NCI-H2081 (cell line): Measurements from ENCODE around the gene CCDC27.

ENCODE experiments used
- DNase-seq, 2 experiments: peaks; one replicate each; lab custom pipeline; 2025; lab: John Stamatoyannopoulos, UW

The CCDC27 gene

GRCh38 chr1:3752400-3752945 lies at the start of gene CCDC27:
CCDC27 (plus strand) TSS chr1:3752450; CDS start chr1:3752482, 32 bp downstream.
- DNase-seq = no peak

GRCh38 chr1:3702528-3702927 lies 49.7 kb upstream of the CCDC27 start:
- DNase-seq = no peak

DNA sequence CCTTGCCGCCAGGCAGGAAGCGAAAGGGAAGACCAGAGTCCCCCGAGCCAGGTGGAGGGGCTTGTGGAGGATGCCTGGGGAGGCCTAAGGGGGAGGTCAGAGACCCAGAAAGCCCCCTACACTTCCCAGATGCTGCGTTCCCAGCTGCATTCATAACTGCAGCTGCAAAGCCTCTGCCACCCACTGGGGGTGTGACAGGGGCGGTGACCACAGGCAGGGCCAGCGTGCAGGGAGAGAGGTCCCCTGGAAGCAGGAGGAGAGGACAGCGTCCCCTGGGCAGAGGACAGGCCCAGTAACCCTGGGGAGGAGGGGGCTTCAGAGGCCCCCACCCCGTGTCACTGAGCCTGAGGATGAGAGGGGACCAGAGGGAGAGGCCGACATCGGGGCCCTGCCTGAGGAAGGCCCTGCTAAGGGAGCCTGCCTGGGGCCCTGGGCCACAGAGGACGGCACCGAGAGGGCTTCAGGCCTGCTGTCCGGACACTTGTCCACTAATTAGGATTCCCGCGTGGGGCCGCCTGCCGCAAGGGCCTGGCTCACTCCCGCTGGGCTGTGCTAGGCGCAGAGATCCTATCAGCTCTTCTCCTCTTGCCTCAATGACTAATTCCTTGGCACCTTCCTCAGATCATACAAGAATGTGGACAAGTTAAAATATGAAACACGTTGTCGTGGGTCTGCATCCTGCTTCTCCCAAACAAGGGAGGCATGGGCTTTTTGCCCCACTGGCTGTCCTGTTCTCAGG lies 49.1 kb upstream of the CCDC27 start:
- no peak for DNase-seq

GRCh38 chr1:3703786-3704371 lies 48.4 kb upstream of the CCDC27 start:
- peak in 1 of 2 experiments; percentile 46 for DNase-seq

- DNase-seq = no peak
Observed at GRCh38 chr1:3705341-3705950, 46.8 kb upstream of the CCDC27 start.

- DNase-seq = no peak
Observed at GRCh38 chr1:3706651-3707297, 45.5 kb upstream of the CCDC27 start.

- no peak for DNase-seq
Observed at GRCh38 chr1:3707298-3707938, 44.8 kb upstream of the CCDC27 start.

DNA sequence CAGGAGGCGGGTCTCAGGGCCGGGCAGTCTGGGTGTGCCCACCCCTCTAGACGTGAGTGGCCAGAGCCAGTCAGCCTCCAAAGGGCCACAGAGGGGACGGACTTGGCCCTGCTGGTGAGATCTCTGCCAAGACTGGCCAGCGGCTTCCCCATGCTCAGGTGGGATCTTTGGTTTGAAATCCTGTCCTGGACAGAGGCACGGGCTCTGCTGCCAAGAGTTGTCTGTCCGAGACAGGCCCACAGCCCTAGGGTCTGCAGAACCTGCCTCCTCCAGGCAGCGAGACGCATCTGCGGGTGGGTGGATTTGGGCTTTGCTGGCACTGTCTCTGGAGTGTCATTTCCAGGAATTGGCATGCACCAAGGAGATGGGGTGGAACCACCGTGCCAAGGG lies 44.3 kb upstream of the CCDC27 start:
- no peak for DNase-seq

- DNase-seq = no peak
Observed at GRCh38 chr1:3708791-3709190, 43.5 kb upstream of the CCDC27 start.

- DNase-seq = no peak
Observed at GRCh38 chr1:3710251-3710650, 42.0 kb upstream of the CCDC27 start.

- no peak for DNase-seq
Observed at GRCh38 chr1:3711381-3711779, 40.9 kb upstream of the CCDC27 start.

- DNase-seq = no peak
Observed at GRCh38 chr1:3711780-3712451, 40.3 kb upstream of the CCDC27 start.

DNA sequence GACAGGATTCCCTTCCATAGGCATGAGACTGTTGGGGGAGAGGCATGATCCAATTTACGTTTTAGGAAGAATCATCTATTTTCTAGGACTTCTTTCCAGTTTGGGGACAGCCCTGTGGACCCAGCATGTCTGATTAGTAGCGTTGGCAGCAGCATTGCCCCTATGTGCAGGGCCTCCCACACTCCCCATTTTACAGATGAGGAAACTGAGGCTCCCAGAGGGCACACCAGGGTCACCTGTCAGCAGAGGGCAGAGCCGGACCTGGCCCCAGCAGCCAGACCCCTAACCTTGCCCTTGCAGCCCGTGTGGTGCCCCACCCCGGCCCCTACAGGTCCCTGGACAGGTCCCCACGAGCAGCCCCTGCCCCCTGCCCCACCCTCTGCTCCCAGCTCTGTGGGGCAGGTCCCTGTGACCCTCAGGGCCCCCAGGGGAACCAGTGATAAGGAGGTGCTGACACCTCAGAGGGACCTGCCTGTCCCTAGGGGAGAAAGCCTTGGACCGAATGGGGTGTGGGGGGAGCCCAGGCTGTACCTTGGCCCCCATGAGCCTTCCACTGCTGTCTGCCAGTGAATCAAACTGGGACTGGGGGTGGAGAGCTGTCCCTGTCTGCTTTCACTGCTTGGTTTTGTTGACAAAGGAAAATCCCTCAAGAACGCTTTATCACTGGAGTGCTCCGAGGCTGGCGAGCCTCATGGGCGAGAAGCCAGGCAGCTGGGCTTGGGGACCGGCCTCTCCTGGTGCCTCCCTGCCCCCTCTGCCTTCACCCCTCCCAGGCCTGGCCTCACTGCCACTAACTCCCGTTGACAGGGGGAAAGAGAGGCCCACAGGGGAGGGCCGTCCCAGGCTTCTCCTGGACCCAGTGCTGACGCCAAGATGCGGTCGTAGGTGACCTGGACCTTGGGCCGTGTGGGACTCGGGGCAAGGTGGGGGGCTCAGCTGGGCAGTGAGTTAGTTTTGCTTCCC lies 39.4 kb upstream of the CCDC27 start:
- no peak for DNase-seq

- DNase-seq = no peak
Observed at GRCh38 chr1:3713840-3714239, 38.4 kb upstream of the CCDC27 start.

DNA sequence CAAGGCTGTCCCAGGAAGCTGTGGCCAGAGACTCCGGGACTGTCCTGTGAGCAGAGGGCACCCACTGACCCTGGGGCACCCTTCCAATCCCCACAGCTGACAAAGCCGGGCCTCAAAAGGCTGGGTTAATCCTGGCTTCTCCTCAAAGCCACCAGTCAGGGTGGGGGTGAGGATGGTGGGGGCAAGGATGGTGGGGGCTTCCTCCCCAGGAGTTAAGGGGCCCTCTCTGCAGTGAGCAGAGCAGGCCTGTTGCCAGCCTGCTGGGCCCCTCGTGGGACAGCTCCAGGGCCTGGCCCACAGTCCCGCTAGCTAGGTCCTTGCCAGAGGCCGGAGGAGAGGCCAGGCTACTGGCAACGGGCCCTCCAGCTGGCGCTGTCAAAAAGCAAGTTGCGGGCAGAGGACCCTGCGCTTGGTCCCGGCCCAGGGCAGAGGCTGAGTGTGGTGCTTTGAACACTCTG lies 37.9 kb upstream of the CCDC27 start:
- no peak for DNase-seq

- DNase-seq = no peak
Observed at GRCh38 chr1:3714814-3715213, 37.4 kb upstream of the CCDC27 start.

- no peak for DNase-seq
Observed at GRCh38 chr1:3716351-3716750, 35.9 kb upstream of the CCDC27 start.

DNA sequence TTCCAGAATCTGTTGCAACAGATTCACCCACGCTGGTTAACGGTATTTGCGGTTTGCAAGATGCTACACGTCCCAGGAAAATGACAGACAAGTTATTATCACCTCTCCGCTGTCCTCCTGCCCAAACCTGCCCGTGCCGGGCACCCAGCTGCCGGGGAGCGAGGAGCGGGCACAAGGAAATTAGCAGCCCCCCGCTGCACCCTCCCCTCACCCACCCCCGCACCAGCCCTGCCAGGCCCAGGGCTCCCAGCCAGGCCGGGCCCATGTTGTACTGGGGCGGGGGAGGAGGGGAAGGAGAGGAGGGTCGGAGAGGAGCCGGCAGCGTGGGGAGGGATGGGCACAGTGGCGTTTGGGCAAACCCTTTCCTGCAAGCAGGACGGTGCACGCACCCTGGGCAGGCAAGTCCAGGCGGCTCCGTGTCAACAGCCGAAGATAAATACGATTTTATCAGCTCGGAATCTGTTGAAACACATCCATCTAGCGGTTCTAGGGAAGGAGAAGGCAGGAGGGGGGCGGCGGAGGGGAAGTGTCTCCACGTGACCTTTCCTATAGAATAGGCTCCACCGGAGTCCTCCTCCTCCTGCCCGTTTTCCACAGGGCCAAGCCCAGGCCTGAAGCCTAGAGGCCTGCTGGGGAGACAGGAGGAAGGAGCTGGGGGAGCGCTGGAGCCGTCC lies 35.1 kb upstream of the CCDC27 start:
- peak in 1 of 2 experiments; percentile 32 for DNase-seq

- DNase-seq = no peak
Observed at GRCh38 chr1:3717715-3718601, 34.3 kb upstream of the CCDC27 start.
